PC-9 (cell line): Measurements from ENCODE around the gene SLC9A9.
"Not testable (repeated sequence)": the region's sequence is repeated elsewhere in the genome, so short reads cannot be mapped to it uniquely, and the experiment has no call there.

Experiments used
- EZH2 ChIP-seq: fragments of 200-600 bp; sonication (generic); IDR thresholded peaks from 2 replicates; pipeline ENCODE4 v1.8.0; 2017; ENCODE audit warnings: antibody characterized with exemption, low read depth
- TF ChIP-seq, protein P1 (sequence below): fragments of 200-600 bp; sonication (generic); conservative IDR thresholded peaks from 2 replicates; pipeline ENCODE4 v1.6.1; 2017; ENCODE audit warnings: mixed run types, antibody characterized with exemption, mild to moderate bottlenecking, moderate library complexity

DNA sequence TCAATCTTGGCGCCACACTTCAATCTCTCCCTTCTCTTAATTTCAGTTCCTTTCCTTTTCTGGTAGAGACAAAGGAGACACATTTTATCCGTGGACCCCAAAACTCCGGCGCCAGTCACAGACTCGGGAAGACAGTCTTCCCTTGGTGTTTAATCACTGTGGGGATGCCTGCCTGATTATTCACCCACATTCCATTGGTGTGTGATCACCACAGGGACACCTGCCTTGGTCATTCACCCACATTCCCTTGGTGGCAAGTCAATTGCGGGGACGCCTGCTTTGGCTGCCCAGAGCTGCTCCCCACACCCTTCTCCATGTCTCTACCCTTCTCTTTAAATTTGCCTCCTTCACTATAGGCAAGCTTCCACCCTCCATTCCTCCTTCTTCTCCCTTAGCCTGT, 50.1 kb downstream of the SLC9A9 start:
- TF ChIP-seq, protein P1, sequence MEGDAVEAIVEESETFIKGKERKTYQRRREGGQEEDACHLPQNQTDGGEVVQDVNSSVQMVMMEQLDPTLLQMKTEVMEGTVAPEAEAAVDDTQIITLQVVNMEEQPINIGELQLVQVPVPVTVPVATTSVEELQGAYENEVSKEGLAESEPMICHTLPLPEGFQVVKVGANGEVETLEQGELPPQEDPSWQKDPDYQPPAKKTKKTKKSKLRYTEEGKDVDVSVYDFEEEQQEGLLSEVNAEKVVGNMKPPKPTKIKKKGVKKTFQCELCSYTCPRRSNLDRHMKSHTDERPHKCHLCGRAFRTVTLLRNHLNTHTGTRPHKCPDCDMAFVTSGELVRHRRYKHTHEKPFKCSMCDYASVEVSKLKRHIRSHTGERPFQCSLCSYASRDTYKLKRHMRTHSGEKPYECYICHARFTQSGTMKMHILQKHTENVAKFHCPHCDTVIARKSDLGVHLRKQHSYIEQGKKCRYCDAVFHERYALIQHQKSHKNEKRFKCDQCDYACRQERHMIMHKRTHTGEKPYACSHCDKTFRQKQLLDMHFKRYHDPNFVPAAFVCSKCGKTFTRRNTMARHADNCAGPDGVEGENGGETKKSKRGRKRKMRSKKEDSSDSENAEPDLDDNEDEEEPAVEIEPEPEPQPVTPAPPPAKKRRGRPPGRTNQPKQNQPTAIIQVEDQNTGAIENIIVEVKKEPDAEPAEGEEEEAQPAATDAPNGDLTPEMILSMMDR = not testable (repeated sequence)
- not testable (repeated sequence) for TF ChIP-seq EZH2
